GM19467 (cell line): ENCODE data around the gene INPP1.
"Not testable (repeated sequence)": the region's sequence is repeated elsewhere in the genome, so short reads cannot be mapped to it uniquely, and the experiment has no call there.

Experiments
- ATAC-seq: cut with Tn5 transposase; IDR thresholded peaks from one replicate; pipeline ENCODE4 v1.9.1; 2021; ENCODE audit warnings: mild to moderate bottlenecking, moderate library complexity; ENCODE audit not compliant: unreplicated experiment

INPP1 gene

DNA sequence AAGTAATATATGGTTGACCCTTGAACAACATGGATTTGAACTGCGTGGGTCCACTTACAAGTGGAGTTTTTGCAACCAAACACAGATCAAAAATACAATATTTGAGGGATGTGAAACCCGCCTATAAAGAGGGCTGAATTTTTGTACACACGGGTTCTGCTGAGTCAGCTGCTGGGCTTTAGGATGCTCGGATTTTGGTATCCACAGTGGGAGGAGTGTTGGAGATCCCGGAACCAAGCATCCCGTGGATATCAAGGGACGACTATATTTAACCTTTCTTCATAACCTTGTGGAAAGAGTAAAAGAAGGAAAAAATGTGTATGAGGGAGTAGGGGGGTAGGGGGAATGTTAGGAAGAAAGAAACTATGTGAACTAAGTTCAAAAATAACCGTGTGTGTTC is 10.0 kb upstream of the INPP1 start:
- ATAC-seq, result no peak

GRCh38 chr2:190333928-190334327 is 9.5 kb upstream of the INPP1 start:
- no peak for ATAC-seq

DNA sequence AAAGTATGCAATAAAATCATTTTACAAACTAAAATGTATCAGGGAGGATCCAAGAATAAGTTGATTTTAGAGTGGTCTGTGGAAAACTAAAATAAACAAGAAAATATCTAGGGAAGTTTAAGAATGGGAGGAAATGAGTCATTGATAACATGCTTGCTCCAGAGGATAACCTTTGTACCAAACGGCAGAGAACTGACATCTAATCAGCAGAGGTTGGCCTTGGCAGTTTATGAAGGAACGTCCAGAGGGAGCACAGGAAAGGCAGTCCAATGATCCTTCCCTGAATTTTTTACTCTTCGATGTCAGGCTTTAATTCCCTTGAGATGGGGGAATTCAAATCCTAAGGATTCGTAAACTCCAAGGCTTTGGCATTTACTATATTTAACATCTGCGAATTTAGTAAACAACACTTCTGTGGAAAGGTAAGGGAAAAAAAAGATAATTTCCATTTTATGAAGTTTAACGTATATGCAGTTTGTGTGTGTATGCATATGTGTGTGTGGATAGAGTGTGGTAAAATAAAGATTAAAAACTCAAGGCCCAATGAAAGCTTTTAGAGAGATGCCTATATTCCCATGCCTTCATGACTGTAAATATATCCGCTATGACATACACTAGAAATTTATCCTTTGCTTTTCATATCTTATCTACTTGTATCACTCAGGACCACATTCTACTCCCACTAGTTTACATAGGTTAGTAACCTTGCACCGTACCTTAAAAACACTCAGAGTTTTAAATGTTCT is 8.7 kb upstream of the INPP1 start:
- ATAC-seq, result no peak

GRCh38 chr2:190335225-190335559 is 8.2 kb upstream of the INPP1 start:
- ATAC-seq, result no peak

DNA sequence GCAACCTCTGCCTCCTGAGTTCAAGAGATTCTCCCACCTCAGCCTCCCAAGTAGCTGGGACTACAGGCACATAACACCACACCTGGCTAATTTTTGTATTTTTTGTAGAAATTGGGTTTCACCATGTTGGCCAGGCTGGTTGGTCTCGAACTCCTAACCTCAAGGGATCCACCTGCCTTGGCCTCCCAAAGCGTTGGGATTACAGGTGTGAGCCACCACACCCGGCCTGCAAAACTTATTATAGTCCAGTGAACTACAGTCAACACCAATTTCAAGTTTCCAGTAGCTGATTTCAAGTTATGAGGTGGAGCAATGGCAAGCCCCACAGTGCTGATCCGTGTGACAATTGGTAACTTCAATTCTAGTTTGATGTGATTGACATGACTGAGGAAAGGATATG is 7.8 kb upstream of the INPP1 start:
- ATAC-seq, result not testable (repeated sequence)

DNA sequence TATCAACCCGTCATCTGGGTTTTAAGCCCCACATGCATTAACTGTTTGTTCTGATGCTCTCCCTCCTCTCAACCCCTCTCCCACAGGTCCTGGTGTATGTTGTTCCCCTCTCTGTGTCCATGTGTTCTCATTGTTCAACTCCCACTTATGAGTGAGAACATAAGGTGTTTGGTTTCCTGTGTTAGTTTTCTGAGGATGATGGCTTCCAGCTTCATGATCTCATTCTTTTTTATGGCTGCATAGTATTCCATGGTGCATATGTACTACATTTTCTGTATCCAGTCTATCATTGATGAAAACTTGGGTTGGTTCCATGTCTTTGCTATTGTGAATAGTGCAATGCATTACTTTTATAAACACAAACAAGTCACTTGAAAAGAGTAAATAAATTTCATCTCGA is 7.0 kb upstream of the INPP1 start:
- ATAC-seq, result no peak

- ATAC-seq, result no peak
Observed at GRCh38 chr2:190338453-190338852, 4.9 kb upstream of the INPP1 start.

DNA sequence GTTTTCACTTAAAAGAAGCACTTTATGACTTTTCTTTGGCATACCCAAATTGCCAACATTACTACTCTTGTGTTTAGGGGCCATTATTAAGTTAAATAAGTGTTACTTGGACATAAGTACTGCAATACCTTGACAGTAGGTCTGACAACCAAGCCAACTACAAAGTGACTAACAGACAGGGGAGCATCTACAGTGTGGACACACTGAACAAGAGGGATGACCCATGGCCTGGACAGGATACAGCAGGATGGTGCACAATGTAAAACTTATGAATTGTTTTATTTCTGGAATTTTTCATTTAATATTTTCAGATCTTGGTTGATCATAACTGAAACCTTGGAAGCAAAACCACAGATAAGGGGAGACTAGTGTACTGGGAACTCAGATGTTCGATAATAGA is 4.0 kb upstream of the INPP1 start:
- no peak for ATAC-seq

GRCh38 chr2:190340369-190340768 is 3.0 kb upstream of the INPP1 start:
- ATAC-seq, result no peak

GRCh38 chr2:190342611-190343010 is 778 bp upstream of the INPP1 start:
- ATAC-seq, result no peak

GRCh38 chr2:190343089-190343535 is 277 bp upstream of the INPP1 start:
- no peak for ATAC-seq

GRCh38 chr2:190344276-190344827 is 963 bp downstream of the INPP1 start:
- ATAC-seq, result peak; percentile 64

GRCh38 chr2:190350371-190350770 is 7.0 kb downstream of the INPP1 start:
- no peak for ATAC-seq

GRCh38 chr2:190351955-190352354 is 8.6 kb downstream of the INPP1 start:
- no peak for ATAC-seq

DNA sequence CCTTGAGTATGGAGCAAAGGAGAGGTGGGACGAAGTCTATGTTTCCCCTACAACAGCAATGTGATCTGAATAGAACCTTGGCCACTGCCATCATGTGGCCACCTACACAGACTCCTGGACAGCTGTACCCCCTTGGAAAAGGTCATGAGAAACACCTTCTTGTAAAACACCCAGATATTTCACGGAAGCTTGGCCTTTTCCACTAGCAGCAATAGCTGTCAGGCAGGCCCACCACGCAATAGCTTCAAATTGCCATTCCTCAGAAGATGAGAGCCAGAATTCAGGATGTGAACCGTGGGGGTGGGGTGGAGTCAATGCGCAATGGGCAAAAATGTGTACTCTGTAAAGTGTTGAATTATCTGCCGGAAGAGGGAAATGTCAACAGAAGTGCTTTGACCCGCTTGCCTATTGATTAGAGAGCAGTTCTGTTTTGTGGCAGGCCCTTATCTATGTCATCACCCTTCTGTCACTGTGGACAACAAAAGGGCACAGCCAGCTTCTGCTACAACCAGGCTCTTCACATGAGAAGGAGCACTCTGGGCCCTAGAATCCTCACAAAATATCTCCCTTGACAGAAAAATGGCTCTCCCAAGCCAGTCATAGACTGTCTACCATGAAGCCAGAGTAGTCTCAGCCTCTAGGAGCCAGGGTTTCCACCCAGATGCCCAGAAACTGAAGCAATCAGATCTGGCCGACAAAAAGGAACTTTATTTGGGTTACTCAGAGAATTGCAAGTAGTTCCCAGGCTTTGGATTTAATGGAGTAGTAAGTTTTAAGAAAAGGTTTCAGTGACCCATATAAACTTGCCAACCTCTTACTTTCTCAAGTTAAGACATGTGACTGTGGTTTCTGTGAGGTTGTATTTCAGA is 9.5 kb downstream of the INPP1 start:
- no peak for ATAC-seq

- ATAC-seq, result no peak
Observed at GRCh38 chr2:190353537-190353899, 10.1 kb downstream of the INPP1 start.

GRCh38 chr2:190354003-190354690 is 10.8 kb downstream of the INPP1 start:
- no peak for ATAC-seq

DNA sequence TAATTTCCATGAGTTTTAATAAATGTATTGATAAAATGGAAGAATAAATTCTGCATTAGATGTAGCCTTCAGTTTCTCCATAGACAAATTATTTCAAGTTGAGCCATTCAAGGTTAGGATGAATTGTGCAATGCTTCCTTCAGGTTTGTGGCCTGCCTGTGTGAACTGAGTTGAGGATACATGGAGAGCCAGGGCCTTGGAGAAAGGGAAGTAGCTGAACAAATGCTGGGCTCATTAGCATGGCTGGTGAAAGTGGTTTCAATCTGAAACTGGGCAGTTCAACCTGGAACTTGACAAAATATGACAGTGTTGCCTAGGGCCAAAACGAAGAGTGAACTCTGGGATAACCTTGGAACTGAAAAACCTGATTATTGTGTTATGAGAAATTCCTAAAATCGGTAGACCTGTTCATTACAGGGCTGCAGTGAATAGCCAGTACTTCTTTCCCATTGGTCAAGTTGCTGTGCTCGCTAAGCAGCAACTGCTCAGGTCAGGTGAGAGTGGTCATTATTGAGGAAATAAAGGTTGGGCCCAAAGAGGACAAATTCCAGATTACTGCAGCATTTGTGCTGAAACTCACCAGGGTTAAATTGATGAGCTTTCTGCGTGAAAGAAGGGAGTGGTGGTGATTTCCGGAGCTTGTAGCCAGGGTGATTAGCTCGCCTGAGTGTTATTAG is 12.7 kb downstream of the INPP1 start:
- ATAC-seq, result no peak

- no peak for ATAC-seq
Observed at GRCh38 chr2:190357600-190357999, 14.2 kb downstream of the INPP1 start.

DNA sequence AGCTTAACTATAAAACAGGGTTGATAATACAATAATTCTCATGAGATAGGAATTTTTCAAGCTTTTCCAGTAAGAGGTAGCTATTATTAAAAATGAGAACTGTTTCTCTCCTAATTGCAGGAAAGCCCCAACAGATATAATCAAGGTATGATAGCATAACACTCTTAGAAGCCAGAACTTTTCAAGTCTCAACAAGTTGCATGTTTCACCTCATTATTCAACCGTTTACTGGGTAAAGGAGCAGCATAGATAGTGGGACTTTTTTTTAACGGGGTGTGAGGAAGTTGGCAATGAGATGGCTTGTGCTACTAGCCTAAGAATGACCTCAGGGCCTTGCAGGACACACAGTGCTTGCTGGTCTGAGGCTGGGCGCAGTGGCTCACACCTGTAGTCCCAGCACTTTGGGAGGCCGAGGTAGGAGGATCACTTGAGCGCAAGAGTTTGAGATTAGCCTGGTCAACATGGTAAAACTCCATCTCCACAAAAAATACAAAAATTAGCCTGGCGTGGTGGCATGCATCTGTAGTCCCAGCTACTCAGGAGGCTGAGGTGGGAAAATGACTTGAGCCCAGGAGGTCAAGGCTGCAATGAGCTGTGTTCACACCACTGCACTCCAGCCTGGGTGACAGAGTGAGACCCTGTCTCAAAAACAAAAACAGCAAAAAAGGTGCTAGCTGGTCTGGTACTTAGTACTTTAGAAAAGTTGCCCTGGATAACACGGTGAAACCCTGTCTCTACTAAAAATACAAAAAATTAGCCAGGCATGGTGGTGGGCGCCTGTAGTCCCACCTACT is 15.5 kb downstream of the INPP1 start:
- ATAC-seq, result not testable (repeated sequence)
